NCI-H2029 treated with DMSO at 0.1 percent for 48 hours (cell line): ENCODE measurements around the gene PLCB1.

Source experiments
- DNase-seq: peaks from one replicate; lab custom pipeline; 2025; lab: John Stamatoyannopoulos, UW

The PLCB1 gene

DNA sequence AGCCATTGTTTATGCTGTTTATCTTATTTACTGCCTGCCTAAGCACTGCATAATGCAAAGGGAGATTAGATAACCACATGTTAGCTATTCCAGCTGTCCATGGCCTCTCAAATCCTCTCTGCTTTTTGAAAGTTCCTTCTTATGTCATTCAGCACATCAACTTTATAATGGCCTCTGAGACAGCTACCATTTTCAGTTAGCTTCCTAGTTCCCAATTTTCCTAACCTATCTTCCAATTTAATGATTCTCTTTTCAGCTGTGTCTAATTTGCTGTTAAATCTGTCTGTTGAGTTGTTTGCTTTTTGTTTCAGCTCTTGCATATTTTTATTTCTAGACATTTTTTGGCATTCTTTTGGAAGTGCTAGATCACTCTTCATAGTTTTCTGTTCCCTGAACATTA lies 763.4 kb downstream of the PLCB1 start:
- no peak for DNase-seq

DNA sequence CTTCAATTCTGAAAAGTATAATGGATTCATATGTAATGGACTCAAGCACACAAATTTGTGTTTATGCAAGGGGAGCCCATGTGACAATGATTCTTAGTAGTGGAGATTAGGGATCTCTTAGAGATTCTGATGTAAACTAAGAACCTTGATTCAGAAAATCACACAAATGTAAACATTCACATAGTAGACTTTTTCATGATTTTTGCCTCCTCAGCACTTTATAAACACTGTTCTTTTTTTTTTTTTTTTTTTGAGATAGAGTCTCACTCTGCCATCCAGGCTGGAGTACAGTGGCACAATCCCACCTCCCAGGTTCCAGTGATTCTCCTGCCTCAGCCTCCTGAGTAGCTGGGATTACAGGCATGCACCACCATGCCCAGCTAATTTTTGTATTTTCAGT lies 766.8 kb downstream of the PLCB1 start:
- DNase-seq = no peak

DNA sequence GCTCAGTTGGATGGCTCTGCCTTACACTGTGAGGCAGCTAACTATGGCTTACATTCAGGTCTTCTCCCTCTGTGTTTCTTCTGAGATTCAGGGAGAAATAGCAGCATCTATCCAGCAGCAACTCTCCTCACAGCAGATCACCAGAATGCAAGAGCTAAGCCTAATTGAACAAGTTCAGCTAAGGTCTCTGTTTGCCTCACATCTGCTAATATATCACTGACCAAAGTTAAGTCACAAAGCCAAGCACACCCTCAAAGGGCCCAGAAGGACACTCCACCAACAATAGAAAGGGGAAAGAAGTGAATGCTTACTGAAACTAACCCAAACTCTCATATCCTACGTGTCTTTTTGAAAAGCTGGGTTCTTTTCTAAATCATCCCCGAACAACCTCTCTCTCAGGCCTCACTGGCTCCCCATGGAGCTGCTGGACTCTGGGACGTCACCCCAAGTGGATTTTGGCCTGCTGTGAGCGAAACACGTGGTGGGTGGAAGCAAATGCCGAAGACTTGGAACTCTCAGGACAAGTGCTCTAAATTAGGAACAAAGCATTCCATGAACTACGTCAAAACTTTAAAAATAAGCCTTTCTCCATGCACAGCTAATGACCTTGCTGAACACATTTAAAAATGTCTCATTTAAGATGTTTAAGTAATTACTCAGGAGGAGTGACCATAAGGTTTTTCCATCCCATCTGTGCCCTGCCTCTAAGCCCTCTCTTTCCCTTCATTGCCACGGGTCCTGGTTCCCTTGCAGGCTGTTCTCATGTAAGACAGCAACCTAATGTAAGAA lies 769.4 kb downstream of the PLCB1 start:
- DNase-seq = no peak

DNA sequence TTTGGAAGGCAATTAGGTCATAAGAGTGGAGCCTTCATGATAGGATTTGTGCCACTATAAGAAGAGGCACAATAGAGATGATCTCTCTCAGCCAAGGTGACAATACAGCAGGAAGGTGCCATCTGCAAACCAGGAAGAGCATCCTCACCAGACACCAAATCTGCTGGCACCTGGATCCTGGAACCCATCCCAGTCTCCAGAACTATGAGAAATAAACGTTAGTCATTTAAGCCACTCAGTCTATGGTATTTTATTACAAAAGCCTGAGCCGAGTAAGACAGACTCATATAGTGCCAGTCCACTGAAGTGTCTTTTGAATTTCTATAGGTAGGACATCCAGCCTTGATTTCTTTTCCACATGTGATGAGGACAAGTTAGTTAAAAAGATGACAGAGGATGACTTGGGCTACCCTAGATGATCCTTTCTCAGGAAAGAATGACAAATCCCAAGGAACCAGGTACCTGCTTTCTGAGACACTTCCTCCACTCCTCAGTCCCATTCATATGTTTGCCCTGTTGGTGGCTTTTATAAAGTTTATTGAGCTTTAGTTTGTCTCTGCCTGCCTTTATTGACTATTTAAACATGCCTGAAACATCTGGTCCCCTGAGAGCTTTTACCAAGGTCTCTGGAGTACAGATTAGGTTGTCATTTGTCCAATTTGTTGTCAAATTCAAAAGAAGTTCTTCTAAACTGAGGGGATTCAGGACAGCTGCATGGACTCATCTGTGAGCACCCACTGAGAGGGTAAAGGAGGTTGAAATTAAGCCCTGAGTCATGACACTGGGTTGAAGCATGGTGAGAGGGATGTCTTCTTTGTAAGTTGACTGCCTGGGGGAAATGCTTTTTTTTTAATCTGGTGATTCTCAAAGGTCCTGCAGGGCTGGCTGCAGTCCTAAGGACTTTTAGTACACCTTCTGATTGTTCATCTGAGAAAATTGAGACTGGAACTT lies 771.9 kb downstream of the PLCB1 start:
- no peak for DNase-seq

DNA sequence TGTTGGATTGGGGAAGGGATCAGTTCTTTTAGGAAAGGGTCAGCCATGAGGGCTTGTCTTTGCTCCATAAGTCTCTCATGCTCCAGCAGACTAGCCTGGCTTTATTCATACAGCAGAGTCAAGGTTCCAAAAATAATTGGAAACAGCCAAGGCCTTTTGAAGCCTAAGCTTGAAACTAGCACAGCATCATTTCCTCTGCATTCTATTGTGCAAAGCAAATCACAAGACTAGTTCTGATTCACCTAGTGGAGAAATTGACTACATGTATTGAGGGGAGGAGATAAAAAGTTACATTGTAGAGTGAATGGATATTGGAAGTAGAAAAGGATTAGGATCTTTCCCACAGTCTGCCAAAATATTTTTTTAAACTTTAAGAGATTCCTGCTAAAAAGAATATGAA lies 777.5 kb downstream of the PLCB1 start:
- DNase-seq = no peak

DNA sequence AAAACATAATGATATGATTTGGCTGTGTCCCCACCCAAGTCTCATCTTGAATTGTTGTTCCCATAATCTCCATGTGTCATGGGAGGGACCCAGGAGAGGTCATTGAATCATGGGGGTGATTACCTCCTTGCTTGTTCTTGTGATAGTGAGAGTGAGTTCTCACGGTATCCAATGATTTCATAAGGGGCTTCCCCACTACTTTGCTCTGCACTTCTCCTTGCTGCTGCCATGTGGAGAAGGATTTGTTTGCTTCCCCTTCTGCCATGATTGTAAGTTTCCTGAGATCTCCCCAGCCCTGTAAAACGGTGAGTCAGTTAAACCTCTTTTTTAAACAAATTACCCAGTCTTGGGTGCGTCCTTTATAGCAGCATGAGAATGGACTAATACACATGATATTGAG lies 780.0 kb downstream of the PLCB1 start:
- DNase-seq = no peak

DNA sequence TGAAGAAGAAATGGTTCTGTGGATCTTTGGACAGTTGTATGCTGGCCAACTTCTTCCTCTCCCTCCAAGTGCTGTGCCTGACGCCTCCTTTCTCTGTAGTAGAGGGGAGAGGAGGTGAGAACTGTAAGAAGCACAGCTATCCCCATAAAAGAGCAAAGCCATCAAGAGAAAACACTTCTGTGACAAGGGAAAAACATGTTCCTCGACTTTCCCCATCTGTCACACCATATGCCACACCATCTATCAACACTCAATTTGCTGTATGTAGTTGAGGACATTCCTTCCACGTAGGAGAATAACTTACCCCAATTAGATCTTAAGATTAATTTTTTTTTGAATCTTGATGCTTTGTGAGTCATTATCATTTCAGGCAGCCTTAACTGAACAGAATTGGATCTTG lies 780.7 kb downstream of the PLCB1 start:
- DNase-seq = no peak

DNA sequence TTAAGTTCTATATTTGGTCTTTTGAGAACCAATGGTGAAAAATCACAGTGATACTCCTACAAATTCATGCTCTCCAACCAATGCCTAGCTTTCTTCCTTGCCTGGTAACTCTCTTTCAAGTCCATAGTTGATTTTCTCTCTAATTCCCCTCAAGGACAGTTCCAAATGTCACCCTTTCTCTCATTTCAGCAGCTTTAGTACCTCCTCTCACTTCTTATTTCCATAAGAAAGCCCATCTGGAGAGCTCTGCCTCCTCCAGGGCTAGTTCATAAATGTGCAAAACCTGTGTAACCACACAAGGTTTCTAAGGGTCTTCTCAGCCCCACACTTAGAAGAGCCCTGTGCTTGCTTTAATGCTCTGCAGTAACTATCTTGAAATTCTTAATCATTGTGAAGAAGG lies 781.4 kb downstream of the PLCB1 start:
- no peak for DNase-seq

DNA sequence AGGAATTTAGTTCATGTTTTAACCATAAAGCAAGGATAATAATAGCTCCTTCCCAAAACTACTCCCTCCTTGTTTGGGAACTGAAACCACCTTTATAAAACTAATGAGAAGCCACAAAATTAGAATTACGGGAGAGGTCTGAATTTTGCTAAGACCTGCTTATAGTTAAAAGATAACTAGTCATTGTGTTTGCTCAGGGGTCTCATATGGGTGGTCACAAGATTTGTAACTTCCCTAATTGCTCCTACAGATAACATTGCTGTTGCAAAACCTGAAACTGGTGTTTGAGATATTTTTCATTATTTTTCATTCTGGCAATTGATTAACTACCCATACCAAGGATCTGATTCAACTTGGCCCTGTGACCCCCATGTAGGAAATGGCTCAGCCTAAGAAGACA lies 782.4 kb downstream of the PLCB1 start:
- DNase-seq = no peak

DNA sequence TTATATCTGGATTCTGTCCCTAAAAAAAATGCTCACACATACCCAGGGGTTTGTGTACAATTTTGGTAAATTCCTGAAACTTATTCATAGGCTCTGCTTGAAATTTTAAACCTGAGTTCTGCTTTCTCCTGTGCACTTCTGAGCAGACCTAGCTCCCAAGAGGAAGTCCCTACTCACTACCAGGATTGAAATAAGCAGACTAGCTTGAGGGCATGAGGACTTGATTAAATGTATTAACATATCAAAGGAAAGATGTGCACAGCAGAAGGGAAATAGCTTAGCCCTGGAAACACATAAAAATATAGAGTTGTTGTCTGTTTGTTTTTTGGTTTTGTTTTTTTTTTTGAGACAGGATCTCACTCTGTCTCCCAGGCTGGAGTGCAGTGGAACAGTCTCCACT lies 785.0 kb downstream of the PLCB1 start:
- no peak for DNase-seq

DNA sequence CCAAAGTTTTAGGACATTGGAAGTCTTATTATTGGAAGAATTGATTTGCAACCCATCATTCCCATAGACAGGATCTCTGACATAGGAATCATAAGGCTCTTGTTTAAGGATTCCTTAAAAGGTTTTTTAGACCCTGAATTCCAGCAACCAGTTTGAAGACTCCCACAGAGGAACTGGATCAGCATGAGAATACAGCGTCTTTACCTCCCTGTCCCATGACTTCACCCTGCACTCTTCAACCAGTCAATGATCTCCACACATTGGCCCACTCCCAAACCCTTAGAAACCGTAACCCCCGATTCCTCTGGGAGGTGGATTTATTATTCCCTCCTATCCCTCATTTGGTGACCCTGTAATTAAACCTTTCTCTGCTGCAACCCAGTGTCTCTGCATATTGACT lies 786.1 kb downstream of the PLCB1 start:
- DNase-seq = no peak

DNA sequence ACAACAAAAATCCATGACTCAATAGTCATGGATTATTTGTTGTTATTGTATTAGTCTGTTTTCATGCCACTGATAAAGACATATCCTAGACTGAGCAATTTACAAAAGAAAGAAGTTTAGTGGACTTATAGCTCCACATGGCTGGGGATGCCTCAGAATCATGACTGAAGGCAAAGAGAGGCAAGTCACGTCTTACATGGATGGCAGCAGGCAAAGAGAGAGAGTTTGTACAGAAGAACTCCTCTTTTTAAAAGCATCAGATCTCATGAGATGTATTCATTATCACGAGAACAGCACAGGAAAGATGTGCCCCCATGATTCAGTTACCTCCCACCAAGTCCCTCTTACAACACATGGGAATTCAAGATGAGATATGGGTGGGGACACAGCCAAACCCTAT lies 792.5 kb downstream of the PLCB1 start:
- no peak for DNase-seq

DNA sequence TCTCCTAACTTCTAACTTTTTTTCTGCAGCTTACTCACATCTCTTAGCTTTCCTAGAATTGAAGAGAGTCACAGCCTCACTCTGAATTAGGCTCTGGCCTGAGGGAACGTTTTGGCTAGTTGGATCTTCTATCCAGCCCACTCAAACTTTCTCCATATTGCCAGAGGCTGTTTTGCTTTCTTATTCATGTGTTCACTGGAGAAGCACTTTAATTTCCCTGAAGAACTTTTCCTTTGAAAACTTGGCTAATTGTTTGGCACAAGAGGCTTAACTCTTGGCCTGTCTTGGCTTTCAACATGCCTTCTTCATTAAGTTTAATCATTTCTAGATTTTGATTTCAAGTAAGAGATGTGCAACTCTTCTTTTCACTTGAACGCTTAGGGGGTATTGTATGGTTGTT lies 798.7 kb downstream of the PLCB1 start:
- DNase-seq = no peak

DNA sequence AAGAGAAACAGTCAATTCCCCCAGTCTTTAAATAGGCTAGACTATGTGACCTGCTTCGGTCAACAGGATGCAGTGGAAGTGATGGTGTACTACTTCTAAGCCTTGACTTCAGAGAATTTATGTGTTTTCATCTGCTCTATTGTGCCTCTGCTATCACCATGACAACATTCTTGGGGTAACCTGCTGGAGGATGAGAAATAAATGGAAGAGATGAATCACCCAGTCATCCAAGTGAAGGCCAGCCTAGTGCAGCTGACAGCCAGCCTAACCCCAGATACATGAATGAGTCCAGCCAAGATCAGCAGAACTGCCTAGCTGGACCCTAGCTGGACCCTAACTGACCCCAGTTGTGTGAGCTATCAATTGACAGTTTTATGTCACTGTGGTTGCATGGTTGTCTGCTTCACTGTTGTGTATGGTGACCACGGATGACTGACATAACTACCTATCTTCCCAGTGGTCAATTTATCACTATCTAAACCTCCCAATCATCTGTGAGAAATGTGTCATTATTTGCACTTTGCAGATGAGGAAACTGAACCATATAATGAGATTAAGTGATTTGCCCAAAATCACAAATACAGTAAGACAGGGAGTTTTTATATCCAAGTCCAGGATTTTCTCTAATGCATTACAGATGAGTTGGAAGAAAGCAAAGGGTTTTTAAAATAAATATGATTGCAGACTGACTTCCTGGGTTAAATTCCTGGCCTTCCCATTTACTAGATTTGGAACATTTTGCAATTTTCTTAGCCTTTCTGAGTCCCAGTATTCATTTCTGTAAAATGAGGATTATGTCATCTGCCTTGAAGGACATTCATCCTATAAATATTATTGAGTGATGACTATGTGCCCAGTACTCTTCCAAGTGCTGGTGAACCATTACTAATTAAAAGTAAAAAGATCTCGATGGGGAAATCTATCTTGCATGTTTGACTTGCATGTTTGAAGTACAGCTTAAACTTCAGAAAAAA lies 800.4 kb downstream of the PLCB1 start:
- DNase-seq = no peak

DNA sequence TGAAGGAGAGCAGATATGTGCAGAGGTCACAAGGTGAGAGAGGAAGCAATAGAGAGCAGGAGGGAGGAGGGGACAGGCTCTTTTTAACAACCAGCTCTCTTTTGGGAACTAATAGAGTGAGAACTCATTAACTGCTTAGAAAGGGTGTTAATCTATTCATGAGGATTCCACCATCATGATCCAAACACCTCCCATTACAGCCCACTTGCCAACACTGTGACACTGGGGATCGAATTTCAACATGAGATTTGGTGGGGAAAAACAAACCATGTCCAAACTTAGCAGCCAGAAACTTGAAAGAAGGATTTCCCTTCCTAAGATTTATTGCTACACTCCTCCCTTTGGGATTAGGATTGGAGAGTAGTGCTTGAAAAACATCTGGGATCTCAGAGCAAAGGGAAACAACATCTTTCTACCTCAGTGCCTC lies 801.3 kb downstream of the PLCB1 start:
- no peak for DNase-seq

DNA sequence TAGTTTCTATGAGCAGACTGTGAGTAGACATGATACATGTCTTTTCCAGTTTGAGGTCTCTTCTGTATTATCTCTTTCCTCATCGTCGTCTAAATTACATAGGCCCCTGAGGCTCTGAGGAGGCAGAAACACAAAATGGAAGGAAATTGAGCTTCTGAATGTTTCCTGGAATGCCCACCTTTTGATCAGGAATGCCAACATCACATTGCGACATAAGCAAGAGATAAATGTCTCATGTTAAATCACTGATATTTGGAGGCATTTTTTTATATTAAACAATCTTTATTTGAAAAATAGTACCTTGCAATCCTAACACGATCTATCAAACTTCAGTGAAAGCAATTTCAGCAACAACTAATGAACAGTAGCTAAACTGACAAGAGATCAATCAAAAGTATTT lies 802.3 kb downstream of the PLCB1 start:
- no peak for DNase-seq
